Ectodermal cell (in vitro differentiated cells): ENCODE results near the gene TAF4B.

Experiments
- H3K27ac ChIP-seq: 2 replicates; pipeline ENCODE4 v1.7.0; 2013; ENCODE audit warnings: mild to moderate bottlenecking, low read depth, low read length; ENCODE audit not compliant: insufficient read depth, poor library complexity, severe bottlenecking
- H3K27me3 ChIP-seq: 2 replicates; pipeline ENCODE4 v1.7.0; 2013; ENCODE audit warnings: mild to moderate bottlenecking, low read length; ENCODE audit not compliant: insufficient read depth, control insufficient read depth, poor library complexity, severe bottlenecking
- H3K36me3 ChIP-seq: one replicate; pipeline ENCODE4 v1.7.0; 2013; ENCODE audit warnings: low read length; ENCODE audit not compliant: control insufficient read depth, insufficient read depth
- H3K4me1 ChIP-seq: one replicate; pipeline ENCODE4 v1.7.0; 2013; ENCODE audit warnings: low read length; ENCODE audit not compliant: control insufficient read depth, insufficient read depth
- H3K4me3 ChIP-seq: 2 replicates; pipeline ENCODE4 v1.7.0; 2013; ENCODE audit warnings: low read depth, low read length, control low read depth; ENCODE audit not compliant: insufficient read depth
- H3K9me3 ChIP-seq: 2 replicates; pipeline ENCODE4 v1.7.0; 2013; ENCODE audit warnings: mild to moderate bottlenecking, low read length, moderate library complexity; ENCODE audit not compliant: control insufficient read depth
- WGBS, 2 experiments: methylation state at CpG; one replicate each; pipeline ENCODE4 v1.1.7; 2013; ENCODE audit warnings: missing lambda C conversion rate in 2 of 2; 5-methylcytosine and 5-hydroxymethylcytosine counted together

TAF4B gene

GRCh38 chr18:26206488-26206887 is 19.8 kb upstream of the TAF4B start:
- no peaks in the 10 kb centered on the region for H3K27me3 ChIP-seq
- H3K36me3 ChIP-seq = no peaks in the 10 kb centered on the region
- no peaks in the 10 kb centered on the region for H3K9me3 ChIP-seq
- H3K4me3 ChIP-seq = no peak overlapping the region
- no peaks in the 10 kb centered on the region for H3K4me1 ChIP-seq
- no peak overlapping the region for H3K27ac ChIP-seq
- WGBS, 2 experiments = 87 to 100% methylated on average over 1 of the region's 2 CpGs

- no peak overlapping the region for H3K4me3 ChIP-seq
- WGBS, 2 experiments = 89 to 98% methylated on average over 3 of the region's 3 CpGs
- no peaks in the 10 kb centered on the region for H3K9me3 ChIP-seq
- no peaks in the 10 kb centered on the region for H3K36me3 ChIP-seq
- H3K4me1 ChIP-seq = no peaks in the 10 kb centered on the region
- H3K27ac ChIP-seq = no peak overlapping the region
- H3K27me3 ChIP-seq = no peaks in the 10 kb centered on the region
Measured at GRCh38 chr18:26207937-26208336, 18.3 kb upstream of the TAF4B start.

- Histone ChIP-seq H3K36me3 (no peaks in the 10 kb centered on the region), H3K27ac (no peak overlapping the region), H3K4me1 (no peaks in the 10 kb centered on the region), H3K9me3 (no peaks in the 10 kb centered on the region), H3K4me3 (no peak overlapping the region), H3K27me3 (no peaks in the 10 kb centered on the region)
- 92 to 93% methylated on average over 2 of the region's 2 CpGs for WGBS, 2 experiments
Measured at GRCh38 chr18:26208977-26209376, 17.3 kb upstream of the TAF4B start.

- no peak overlapping the region for H3K4me3 ChIP-seq
- H3K27me3 ChIP-seq = no peaks in the 10 kb centered on the region
- H3K4me1 ChIP-seq = no peaks in the 10 kb centered on the region
- WGBS, 2 experiments = 91% methylated on average over 4 of the region's 4 CpGs
- H3K9me3 ChIP-seq = no peaks in the 10 kb centered on the region
- no peak overlapping the region for H3K27ac ChIP-seq
- no peaks in the 10 kb centered on the region for H3K36me3 ChIP-seq
Measured at GRCh38 chr18:26210147-26210546, 16.1 kb upstream of the TAF4B start.

GRCh38 chr18:26215247-26215970 is 10.8 kb upstream of the TAF4B start:
- H3K36me3 ChIP-seq = no peaks in the 10 kb centered on the region
- no peaks in the 10 kb centered on the region for H3K27me3 ChIP-seq
- H3K27ac ChIP-seq = no peak overlapping the region
- H3K4me3 ChIP-seq = no peak overlapping the region
- no peaks in the 10 kb centered on the region for H3K4me1 ChIP-seq
- WGBS, 2 experiments = 94% methylated on average over 7 of the region's 7 CpGs
- no peaks in the 10 kb centered on the region for H3K9me3 ChIP-seq

GRCh38 chr18:26225022-26225693 is 1.1 kb upstream of the TAF4B start:
- no peaks in the 10 kb centered on the region for H3K4me1 ChIP-seq
- no peaks in the 10 kb centered on the region for H3K9me3 ChIP-seq
- H3K36me3 ChIP-seq = no peaks in the 10 kb centered on the region
- no peak overlapping the region for H3K27ac ChIP-seq
- H3K27me3 ChIP-seq = peaks cover 30% of the 10 kb centered on the region
- WGBS, 2 experiments = 83 to 88% methylated on average over 6 of the region's 7 CpGs
- H3K4me3 ChIP-seq = no peak overlapping the region

GRCh38 chr18:26225915-26226228 is 373 bp upstream of the TAF4B start:
- Histone ChIP-seq H3K4me3 (peak overlapping the region; percentile 80), H3K4me1 (no peaks in the 10 kb centered on the region), H3K27me3 (peaks cover 30% of the 10 kb centered on the region), H3K9me3 (no peaks in the 10 kb centered on the region), H3K27ac (no peak overlapping the region), H3K36me3 (no peaks in the 10 kb centered on the region)
- WGBS, 2 experiments = 48 to 52% methylated on average over 8 of the region's 8 CpGs

- WGBS, 2 experiments = 9% methylated on average over 28 of the region's 28 CpGs
- H3K4me3 ChIP-seq = peak overlapping the region; percentile 80
- H3K9me3 ChIP-seq = no peaks in the 10 kb centered on the region
- H3K36me3 ChIP-seq = no peaks in the 10 kb centered on the region
- H3K27ac ChIP-seq = no peak overlapping the region
- H3K4me1 ChIP-seq = no peaks in the 10 kb centered on the region
- peaks cover 30% of the 10 kb centered on the region for H3K27me3 ChIP-seq
Measured at GRCh38 chr18:26227051-26227670, 916 bp downstream of the TAF4B start.

- Histone ChIP-seq H3K4me3 (no peak overlapping the region), H3K27me3 (peaks cover 30% of the 10 kb centered on the region), H3K9me3 (no peaks in the 10 kb centered on the region), H3K36me3 (no peaks in the 10 kb centered on the region), H3K4me1 (peaks cover 6% of the 10 kb centered on the region), H3K27ac (no peak overlapping the region)
- 80 to 85% methylated on average over 4 to 6 of the region's 6 CpGs for WGBS, 2 experiments
Measured at GRCh38 chr18:26228562-26229260, 2.5 kb downstream of the TAF4B start.

- H3K9me3 ChIP-seq = no peaks in the 10 kb centered on the region
- no peak overlapping the region for H3K4me3 ChIP-seq
- H3K4me1 ChIP-seq = peaks cover 6% of the 10 kb centered on the region
- peaks cover 30% of the 10 kb centered on the region for H3K27me3 ChIP-seq
- WGBS, 2 experiments = 90 to 91% methylated on average over 8 of the region's 8 CpGs
- H3K27ac ChIP-seq = no peak overlapping the region
- no peaks in the 10 kb centered on the region for H3K36me3 ChIP-seq
Measured at GRCh38 chr18:26230497-26230896, 4.3 kb downstream of the TAF4B start.
